H9 (cell line): ENCODE results near the gene NIN. TPM values are rescaled to one million over a fixed set of nuclear protein-coding genes. Genes with fewer than 3 reads are reported as not detected.

Experiments
- DNase-seq: peaks from one replicate; pipeline ENCODE4 v3.0.0-alpha.2; 2017
- H2AFZ ChIP-seq: one replicate; pipeline ENCODE4 v1.6.1; 2013; ENCODE audit warnings: mild to moderate bottlenecking, low read length, control low read depth, moderate library complexity
- H2AK5ac ChIP-seq: 2 replicates; pipeline ENCODE4 v1.6.1; 2013; ENCODE audit warnings: low read length, control low read depth, mixed read lengths; ENCODE audit not compliant: insufficient read length
- H2BK120ac ChIP-seq: one replicate; pipeline ENCODE4 v1.6.1; 2013; ENCODE audit warnings: low read depth, mild to moderate bottlenecking, low read length, control low read depth, inconsistent platforms; ENCODE audit not compliant: poor library complexity, severe bottlenecking
- H2BK12ac ChIP-seq: 2 replicates; pipeline ENCODE4 v1.6.1; 2013; ENCODE audit warnings: low read length, control low read depth, mixed read lengths, low read depth; ENCODE audit not compliant: insufficient read length
- H2BK15ac ChIP-seq: 2 replicates; pipeline ENCODE4 v1.6.1; 2013; ENCODE audit warnings: low read depth, low read length, control low read depth
- H2BK20ac ChIP-seq: one replicate; pipeline ENCODE4 v1.6.1; 2013; ENCODE audit warnings: low read depth, mild to moderate bottlenecking, low read length, control low read depth, inconsistent platforms; ENCODE audit not compliant: poor library complexity, severe bottlenecking
- H2BK5ac ChIP-seq: 2 replicates; pipeline ENCODE4 v1.6.1; 2013; ENCODE audit warnings: low read length, control low read depth, mixed read lengths; ENCODE audit not compliant: insufficient read length
- H3K14ac ChIP-seq: 2 replicates; pipeline ENCODE4 v1.6.1; 2013; ENCODE audit warnings: low read length, control low read depth; ENCODE audit not compliant: insufficient read depth
- H3K18ac ChIP-seq: 2 replicates; pipeline ENCODE4 v1.6.1; 2013; ENCODE audit warnings: low read depth, mild to moderate bottlenecking, mixed read lengths, low read length, control low read depth; ENCODE audit not compliant: insufficient read length
- H3K23ac ChIP-seq: 2 replicates; pipeline ENCODE4 v1.6.1; 2013; ENCODE audit warnings: low read length, control low read depth, mixed read lengths, low read depth; ENCODE audit not compliant: insufficient read length
- H3K23me2 ChIP-seq: 2 replicates; pipeline ENCODE4 v1.6.1; 2013; ENCODE audit warnings: low read depth, mild to moderate bottlenecking, mixed read lengths, low read length, control low read depth; ENCODE audit not compliant: insufficient read length, poor library complexity, severe bottlenecking
- H3K27ac ChIP-seq: 2 replicates; pipeline ENCODE4 v1.5.1; 2013; ENCODE audit warnings: low read length, control low read depth, mixed read lengths, low read depth; ENCODE audit not compliant: insufficient read length
- H3K27me3 ChIP-seq: 2 replicates; pipeline ENCODE4 v1.6.1; 2013; ENCODE audit warnings: low read length, control low read depth, inconsistent platforms; ENCODE audit not compliant: insufficient read depth
- H3K4ac ChIP-seq: 2 replicates; pipeline ENCODE4 v1.6.1; 2013; ENCODE audit warnings: low read depth, mild to moderate bottlenecking, control low read depth, inconsistent platforms, low read length, moderate library complexity
- H3K4me1 ChIP-seq: 2 replicates; pipeline ENCODE4 v1.6.1; 2013; ENCODE audit warnings: low read length, control low read depth, inconsistent platforms; ENCODE audit not compliant: insufficient read depth
- H3K4me2 ChIP-seq: 2 replicates; pipeline ENCODE4 v1.6.1; 2013; ENCODE audit warnings: low read length, control low read depth, mixed read lengths; ENCODE audit not compliant: insufficient read length, insufficient read depth
- H3K56ac ChIP-seq: 2 replicates; pipeline ENCODE4 v1.6.1; 2013; ENCODE audit warnings: low read depth, mild to moderate bottlenecking, mixed read lengths, low read length, control low read depth; ENCODE audit not compliant: insufficient read length
- H3K79me1 ChIP-seq: 2 replicates; pipeline ENCODE4 v1.6.1; 2013; ENCODE audit warnings: low read depth, mild to moderate bottlenecking, moderate library complexity, low read length, control low read depth, inconsistent platforms; ENCODE audit not compliant: insufficient read depth, poor library complexity, severe bottlenecking
- H3K79me2 ChIP-seq: 2 replicates; pipeline ENCODE4 v1.6.1; 2013; ENCODE audit warnings: low read length, control low read depth, inconsistent platforms; ENCODE audit not compliant: insufficient read depth
- H3K9ac ChIP-seq: 2 replicates; pipeline ENCODE4 v1.6.1; 2013; ENCODE audit warnings: low read length, control low read depth, mixed read lengths; ENCODE audit not compliant: insufficient read length; ENCODE audit errors: extremely low read depth
- H3K9me3 ChIP-seq: one replicate; pipeline ENCODE4 v1.6.1; 2013; ENCODE audit warnings: low read depth, low read length, inconsistent platforms; ENCODE audit not compliant: control insufficient read depth
- H3T11ph ChIP-seq: one replicate; pipeline ENCODE4 v1.6.1; 2013; ENCODE audit warnings: mild to moderate bottlenecking, low read length, control low read depth, inconsistent platforms
- H4K20me1 ChIP-seq: one replicate; pipeline ENCODE4 v1.6.1; 2013; ENCODE audit not compliant: control insufficient read depth, insufficient read length, insufficient read depth
- H4K5ac ChIP-seq: 2 replicates; pipeline ENCODE4 v1.6.1; 2013; ENCODE audit warnings: low read depth, mild to moderate bottlenecking, mixed read lengths, low read length, control low read depth; ENCODE audit not compliant: insufficient read length
- H4K8ac ChIP-seq: replicated peaks from 2 replicates; pipeline ENCODE4 v1.6.1; 2013; ENCODE audit warnings: low read length, control low read depth, mixed read lengths, low read depth; ENCODE audit not compliant: insufficient read length
- H4K91ac ChIP-seq: 2 replicates; pipeline ENCODE4 v1.6.1; 2013; ENCODE audit warnings: low read depth, mild to moderate bottlenecking, moderate library complexity, mixed read lengths, low read length, control low read depth; ENCODE audit not compliant: insufficient read length
- H3K27ac Mint-ChIP-seq, 3 experiments: 2 replicates in 2 of 3; 3 replicates in 1 of 3; pipeline ENCODE4 v1.8.0; 2020 to 2021; ENCODE audit warnings: mixed read lengths in 3 of 3, mild to moderate bottlenecking in 1 of 3, moderate library complexity in 1 of 3
- H3K27me3 Mint-ChIP-seq: 2 replicates; pipeline ENCODE4 v1.8.0; 2021; ENCODE audit warnings: low read depth, mild to moderate bottlenecking, moderate library complexity, mixed read lengths
- H3K36me3 Mint-ChIP-seq, 3 experiments: 2 replicates in 2 of 3; 3 replicates in 1 of 3; pipeline ENCODE4 v1.8.0; 2020 to 2021; ENCODE audit warnings: low read depth in 3 of 3, mixed read lengths in 3 of 3; ENCODE audit not compliant: insufficient read depth in 1 of 3
- H3K4me1 Mint-ChIP-seq, 2 experiments: 2 replicates each; pipeline ENCODE4 v1.8.0; 2020; ENCODE audit warnings: mixed read lengths in 2 of 2
- H3K4me3 Mint-ChIP-seq, 2 experiments: 2 replicates in 1 of 2; 3 replicates in 1 of 2; pipeline ENCODE4 v1.8.0; 2020 to 2021; ENCODE audit warnings: mild to moderate bottlenecking in 2 of 2, mixed read lengths in 2 of 2, moderate library complexity in 1 of 2
- H3K9me3 Mint-ChIP-seq, 2 experiments: 2 replicates in 1 of 2; 3 replicates in 1 of 2; pipeline ENCODE4 v1.8.0; 2020; ENCODE audit warnings: mild to moderate bottlenecking in 2 of 2, mixed read lengths in 2 of 2, moderate library complexity in 1 of 2
- CTCF ChIP-seq: fragments of 200-600 bp; sonication (generic); conservative IDR thresholded peaks from 3 replicates; pipeline ENCODE4 v1.8.0; 2021; ENCODE audit warnings: antibody characterized with exemption, mild to moderate bottlenecking
- WGBS: extraction: QIAGEN DNeasy Blood & Tissue Kit; methylation state at CpG from one replicate; pipeline ENCODE4 v1.1.7; 2013; ENCODE audit warnings: missing lambda C conversion rate, low lambda C conversion rate, mixed read lengths; ENCODE audit not compliant: insufficient read length; ENCODE audit errors: extremely low coverage; 5-methylcytosine and 5-hydroxymethylcytosine counted together
- total RNA-seq: library from RNA; stranded (reverse); gene quantifications from 2 replicates; pipeline ENCODE4 v1.2.1, GENCODE V29; 2021

Gene NIN
- total RNA-seq, 1 experiment from 2014 or later = 18.4 TPM

GRCh38 chr14:50759800-50760543 is 71.0 kb downstream of the NIN start:
- no peaks in the 10 kb centered on the region for H3K4me1 ChIP-seq
- WGBS = no CpG with 5 or more reads among the region's 8 CpGs

More at GRCh38 chr14:50759800-50760543, 71.0 kb downstream of the NIN start:
- Histone ChIP-seq H3K18ac (no peak overlapping the region), H4K20me1 (no peaks in the 10 kb centered on the region), H4K5ac (no peak overlapping the region), H3K9ac (no peak overlapping the region), H2BK5ac (no peak overlapping the region), H3K79me2 (no peaks in the 10 kb centered on the region), H2BK20ac (no peak overlapping the region), H3K14ac (no peak overlapping the region), H3K23ac (no peak overlapping the region), H2AK5ac (no peak overlapping the region), H4K91ac (no peak overlapping the region), H2BK12ac (no peak overlapping the region), H4K8ac (no peak overlapping the region), H3K23me2 (no peaks in the 10 kb centered on the region), H3K9me3 (no peaks in the 10 kb centered on the region), H2BK15ac (no peak overlapping the region), H2BK120ac (no peak overlapping the region), H2AFZ (no peak overlapping the region), H3T11ph (no peak overlapping the region), H3K4me2 (no peak overlapping the region), H3K4ac (no peak overlapping the region), H3K27ac (no peak overlapping the region), H3K79me1 (no peaks in the 10 kb centered on the region), H3K27me3 (no peaks in the 10 kb centered on the region), H3K56ac (no peak overlapping the region)
- Mint-ChIP-seq H3K27ac (peak overlapping the region in 2 of 3 experiments; percentile 19 to 68; a peak in 1 of 7 replicates), H3K4me1 (no peaks in the 10 kb centered on the region), H3K4me3 (no peak overlapping the region), H3K36me3 (peaks cover 16 to 38% (median 33%) of the 10 kb centered on the region in 3 experiments; a peak in 6 of 7 replicates), H3K27me3 (no peaks in the 10 kb centered on the region; the same call in 1 of the 2 replicates), H3K9me3 (no peaks in the 10 kb centered on the region)
- DNase-seq = no peak
- TF ChIP-seq CTCF = no peak
